Kidney tubule cell (primary cell): Measurements from ENCODE around the gene SMAD9.
A peak's percentile ranks its signal among the peaks of the same experiment; 100 is the strongest.

Experiments
- DNase-seq: peaks from one replicate; pipeline ENCODE4 v3.0.0-alpha.2; 2018; ENCODE audit warnings: low spot score

SMAD9 gene

GRCh38 chr13:36817996-36818803 lies 101.8 kb downstream of the SMAD9 start:
- DNase-seq = no peak

- DNase-seq = peak; percentile 12
These were observed 105.0 kb downstream of the SMAD9 start for GRCh38 chr13:36815062-36815461.

DNA sequence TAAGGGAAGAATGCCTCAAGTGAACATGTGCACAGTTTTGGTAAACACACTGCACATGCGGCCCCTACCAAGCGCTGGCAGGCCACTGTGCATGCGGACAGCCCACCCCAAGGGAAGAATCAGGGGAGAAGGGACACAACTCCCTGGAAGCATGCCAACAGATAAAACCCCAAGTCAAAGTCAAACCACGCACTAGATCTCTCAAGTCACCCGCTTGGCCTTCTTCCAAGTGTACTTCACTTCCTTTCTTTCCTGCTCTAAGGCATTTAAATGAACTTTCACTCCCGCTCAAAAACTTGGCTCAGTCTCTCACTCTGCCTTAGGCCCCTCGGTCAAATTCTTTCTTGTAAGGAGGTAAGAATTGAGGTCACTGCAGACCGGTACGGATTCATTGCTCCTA lies 105.6 kb downstream of the SMAD9 start:
- DNase-seq = no peak

GRCh38 chr13:36813225-36813624 lies 106.8 kb downstream of the SMAD9 start:
- DNase-seq = no peak

DNA sequence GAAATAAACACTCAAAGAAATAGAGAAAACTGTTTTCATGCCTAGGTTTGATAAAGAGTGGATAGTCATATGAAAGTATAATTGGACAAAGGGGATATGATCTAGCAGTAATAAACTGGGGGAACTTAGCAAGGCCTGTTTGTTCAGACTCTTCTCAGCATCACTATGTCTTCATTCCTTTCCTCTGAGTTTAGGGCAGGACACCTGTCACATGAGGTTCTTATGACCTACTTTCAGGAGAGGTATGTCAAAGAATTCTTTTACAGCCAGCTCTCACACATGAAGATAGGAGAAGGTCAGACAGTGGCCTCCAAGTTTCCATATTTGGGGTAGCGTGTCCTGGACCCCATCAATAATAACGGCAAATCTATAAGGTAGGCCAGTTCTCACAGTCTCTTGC lies 112.4 kb downstream of the SMAD9 start:
- DNase-seq = peak; percentile 61

DNA sequence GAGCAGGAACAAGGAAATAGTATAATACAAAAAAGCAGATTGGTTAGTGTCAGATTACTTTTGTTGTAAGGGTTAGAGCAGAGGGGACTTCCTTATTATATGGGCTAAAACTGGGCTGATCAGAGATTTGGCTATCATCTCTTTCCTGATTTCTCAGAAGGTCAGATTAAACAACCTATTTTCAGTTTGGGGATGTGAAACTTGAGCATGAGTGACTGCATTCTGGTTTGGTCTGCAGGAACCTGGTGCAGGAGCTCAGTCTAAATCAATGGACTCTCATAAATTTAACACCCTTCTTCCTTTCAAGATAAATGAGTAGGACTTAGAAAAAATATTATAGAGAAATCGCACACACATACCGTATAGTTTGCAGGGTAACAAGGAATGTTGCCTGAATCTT lies 113.9 kb downstream of the SMAD9 start:
- DNase-seq = peak; percentile 6

DNA sequence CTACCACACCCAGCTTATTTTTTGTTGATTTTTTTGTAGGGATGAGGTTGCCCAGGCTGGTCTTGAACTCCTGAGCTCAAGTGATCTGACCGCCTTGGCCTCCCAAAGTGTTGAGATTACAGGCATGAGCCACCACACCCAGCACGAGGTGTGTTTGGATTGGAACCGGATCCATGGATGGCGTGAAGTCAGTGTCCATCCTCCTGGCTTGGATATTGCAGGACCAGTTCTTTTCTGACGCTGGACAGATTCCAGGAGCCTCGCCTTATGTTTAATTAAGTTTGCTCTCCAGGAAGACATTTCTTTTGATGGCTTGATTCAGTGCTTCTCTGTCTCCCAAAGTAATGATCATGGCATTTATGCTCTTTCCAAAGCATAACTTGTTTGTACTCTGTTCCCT lies 115.5 kb downstream of the SMAD9 start:
- no peak for DNase-seq

- DNase-seq = peak; percentile 87
These were observed 119.0 kb downstream of the SMAD9 start for GRCh38 chr13:36801035-36801434.

GRCh38 chr13:36796052-36796451 lies 124.0 kb downstream of the SMAD9 start:
- no peak for DNase-seq

GRCh38 chr13:36795463-36795862 lies 124.6 kb downstream of the SMAD9 start:
- DNase-seq = peak; percentile 73
